HG02870 (cell line): ENCODE data around the gene NAPG.
"Not testable (repeated sequence)": the region's sequence is repeated elsewhere in the genome, so short reads cannot be mapped to it uniquely, and the experiment has no call there.

Source experiments
- ATAC-seq: cut with Tn5 transposase; IDR thresholded peaks from one replicate; pipeline ENCODE4 v1.9.1; 2021; ENCODE audit warnings: mild to moderate bottlenecking, moderate library complexity; ENCODE audit not compliant: unreplicated experiment

Gene NAPG

GRCh38 chr18:10543277-10543676 is 17.4 kb downstream of the NAPG start:
- ATAC-seq = no peak

DNA sequence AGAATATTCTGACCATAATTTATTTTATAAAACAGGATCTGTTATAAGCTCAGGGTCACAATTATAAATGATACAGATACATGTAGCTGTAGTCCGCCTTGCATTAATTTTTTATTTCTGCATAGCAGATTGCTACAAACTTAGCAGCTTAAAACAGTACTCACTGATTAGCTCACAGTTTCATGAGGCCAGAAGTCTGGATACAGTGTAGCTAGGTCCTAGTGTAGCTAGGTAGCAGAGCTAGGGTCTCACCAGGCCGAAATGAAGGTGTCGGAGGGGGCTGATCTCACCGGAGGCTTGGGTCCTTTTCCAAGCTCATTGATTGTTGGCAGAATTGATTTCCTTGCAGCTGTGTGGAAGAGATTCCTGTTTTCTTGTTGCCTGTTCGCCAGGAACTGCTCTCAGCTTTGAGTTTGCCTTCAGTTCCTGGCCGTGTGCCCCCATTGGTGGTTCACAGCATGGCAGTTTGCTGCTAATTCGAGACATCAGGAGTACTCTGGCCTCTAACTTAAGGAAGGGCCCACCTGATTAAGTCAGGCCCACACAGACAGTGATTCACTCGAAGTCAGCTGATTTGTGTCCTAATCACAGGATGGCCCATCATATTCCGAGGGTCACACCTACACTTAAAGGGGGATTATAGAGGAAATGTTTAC is 18.4 kb downstream of the NAPG start:
- ATAC-seq = no peak

GRCh38 chr18:10546557-10547300 is 20.9 kb downstream of the NAPG start:
- no peak for ATAC-seq

DNA sequence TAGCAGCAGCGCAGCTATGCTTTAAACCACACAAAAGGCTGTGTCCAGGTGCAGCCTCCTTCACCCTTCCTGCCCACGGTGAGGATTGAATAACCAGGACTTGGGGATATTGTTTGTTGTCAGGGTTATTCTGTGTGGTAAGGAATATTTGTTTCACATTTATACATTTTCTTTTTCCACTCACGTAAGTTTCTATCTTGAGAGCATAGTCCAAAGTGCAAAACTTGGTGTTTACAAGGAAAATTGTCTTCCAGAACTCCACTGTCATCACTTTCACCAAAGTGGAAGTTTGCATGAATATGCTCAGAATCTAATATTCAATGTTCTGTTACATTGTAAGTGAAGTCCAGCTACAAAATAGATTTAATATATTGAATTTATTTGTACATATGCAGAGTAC is 26.4 kb downstream of the NAPG start:
- no peak for ATAC-seq

DNA sequence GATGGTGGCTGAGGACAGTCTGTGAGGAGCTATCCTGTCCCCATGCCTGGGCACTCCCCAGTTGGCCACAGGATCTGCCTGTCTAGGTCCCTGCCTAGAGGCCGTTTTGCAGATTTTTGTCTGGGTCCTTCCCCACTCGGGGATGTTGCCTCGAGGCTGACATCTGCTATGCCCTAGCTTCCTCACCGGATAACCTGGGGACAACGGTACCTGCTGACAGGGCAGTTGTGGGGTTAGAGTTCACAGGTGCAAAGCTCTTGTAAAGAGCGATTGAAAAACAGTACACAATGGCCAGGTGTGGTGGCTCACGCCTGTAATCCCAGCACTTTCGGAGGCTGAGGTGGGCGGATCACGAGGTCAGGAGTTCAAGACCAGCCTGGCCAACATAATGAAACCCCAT is 30.4 kb downstream of the NAPG start:
- ATAC-seq = not testable (repeated sequence)

DNA sequence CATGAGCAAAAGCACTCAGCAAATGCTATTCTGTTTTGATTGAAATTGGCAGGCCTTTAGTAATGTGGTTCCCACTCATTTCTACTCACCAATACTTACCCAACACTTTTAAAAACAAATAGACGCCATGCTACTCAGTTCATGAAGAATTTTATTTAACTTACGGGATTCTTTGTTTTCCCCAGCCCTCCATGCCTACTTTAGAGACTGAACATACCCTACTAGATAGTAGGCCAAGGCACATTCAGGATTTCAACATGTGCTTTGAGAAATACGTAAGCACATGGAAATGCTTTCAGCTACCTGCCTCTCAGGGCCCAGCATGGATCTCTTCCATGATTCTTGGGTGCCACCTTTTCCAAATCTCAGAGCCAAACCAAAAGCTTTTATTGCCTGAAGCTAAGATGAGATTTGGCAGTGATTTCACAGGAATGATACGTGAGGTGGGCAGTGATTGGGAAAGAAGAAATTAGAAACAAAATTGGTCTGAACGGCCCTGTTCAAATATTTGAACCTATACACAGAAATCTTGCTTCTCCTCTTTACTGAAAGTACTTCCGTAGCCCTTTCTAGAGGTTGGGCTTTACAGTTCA is 31.4 kb downstream of the NAPG start:
- ATAC-seq = no peak

DNA sequence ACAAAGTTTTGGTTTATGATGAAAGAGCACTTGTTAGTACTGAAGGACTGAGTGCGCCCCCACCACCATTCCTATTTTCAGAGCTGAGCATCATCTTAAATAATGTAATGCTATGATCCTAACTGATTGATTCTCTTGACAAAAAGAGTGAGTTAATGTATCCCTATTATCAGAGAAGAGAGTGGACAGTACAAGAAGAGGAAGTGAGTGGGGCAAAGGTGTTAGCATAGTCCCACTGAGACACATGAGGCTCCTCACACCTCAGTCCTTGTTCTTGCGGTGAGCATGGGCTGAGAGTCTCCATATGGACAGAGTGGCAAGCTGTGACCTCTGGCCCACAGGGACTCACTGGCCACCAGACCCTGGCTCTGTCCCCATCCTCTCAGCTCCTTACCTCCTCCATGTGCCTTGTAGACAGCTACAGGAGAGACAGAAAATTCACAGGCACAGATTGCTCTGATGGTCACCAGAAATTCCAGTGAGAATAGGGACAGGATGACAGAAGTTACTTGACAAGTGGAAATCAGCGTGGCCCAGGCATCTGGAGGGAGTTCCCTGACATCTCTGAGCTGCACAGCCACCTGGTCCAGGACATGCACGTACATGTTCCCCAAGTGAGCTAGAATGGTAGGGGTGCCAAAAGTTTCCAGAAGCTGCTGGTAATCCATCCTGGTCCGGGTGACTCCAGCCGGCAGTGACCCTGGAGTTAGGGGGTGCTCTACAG is 32.6 kb downstream of the NAPG start:
- ATAC-seq = no peak

DNA sequence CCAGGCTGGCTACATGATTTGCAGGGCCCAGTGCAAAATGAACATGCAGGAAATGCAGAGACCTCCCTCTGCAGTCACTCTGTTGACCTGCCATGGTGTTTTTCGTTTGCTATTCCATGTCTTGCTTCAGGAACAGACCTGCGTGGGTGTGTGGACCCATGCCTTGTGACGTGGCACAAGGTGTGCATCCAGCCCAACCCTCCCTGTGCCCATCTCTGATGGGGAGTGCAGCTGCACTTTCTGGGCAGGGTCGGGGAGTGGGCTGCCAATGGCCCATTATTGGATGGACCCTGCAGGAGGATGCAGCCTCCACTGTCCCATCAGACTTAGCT is 33.1 kb downstream of the NAPG start:
- ATAC-seq = no peak

DNA sequence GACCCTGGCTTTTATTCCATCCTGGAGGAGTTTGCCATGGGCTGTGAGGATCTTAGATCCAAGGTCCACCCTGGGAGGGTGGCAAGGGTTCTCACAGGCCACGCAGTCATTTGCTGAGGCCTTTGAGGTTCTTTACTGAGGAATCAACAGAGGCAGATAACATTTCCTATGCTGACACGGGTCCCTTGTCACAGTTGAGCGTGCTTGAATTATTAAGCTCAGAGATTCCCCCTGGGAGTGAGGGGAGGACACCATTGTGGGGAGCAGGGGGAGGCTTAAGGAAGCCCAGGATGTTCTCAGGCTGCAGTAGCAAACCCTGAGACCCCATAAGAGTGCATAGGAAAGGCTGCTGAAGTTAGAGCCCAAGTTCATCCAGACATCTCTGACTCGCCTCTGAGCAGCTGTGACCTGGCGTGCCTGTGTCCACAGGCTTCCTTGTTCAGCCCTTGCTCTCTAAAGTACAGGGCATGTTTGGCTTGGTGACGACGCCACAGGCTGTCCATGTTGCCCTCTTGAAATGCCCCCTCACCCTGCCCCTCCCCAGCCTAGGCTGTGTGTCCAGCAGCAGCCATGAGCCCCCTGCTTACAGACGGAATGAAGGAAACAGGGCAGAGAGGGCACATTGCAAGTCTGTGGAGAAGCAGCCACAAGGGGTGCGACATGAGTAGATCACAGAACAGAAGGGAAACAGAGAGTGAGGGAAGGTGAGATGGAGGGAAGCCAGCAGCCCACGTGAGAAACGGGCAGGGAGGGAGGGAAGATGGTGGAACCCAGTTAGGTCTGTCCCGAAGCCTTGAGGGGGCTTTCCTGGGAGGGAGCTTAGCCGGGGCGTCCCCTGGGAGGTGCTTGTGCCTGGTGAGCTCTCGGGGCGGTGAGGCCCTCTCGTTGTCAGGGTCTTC is 34.0 kb downstream of the NAPG start:
- no peak for ATAC-seq

- ATAC-seq = no peak
Measured at GRCh38 chr18:10560452-10561045, 34.7 kb downstream of the NAPG start.

- ATAC-seq = no peak
Measured at GRCh38 chr18:10562773-10563160, 36.9 kb downstream of the NAPG start.

- ATAC-seq = no peak
Measured at GRCh38 chr18:10563886-10564285, 38.1 kb downstream of the NAPG start.

DNA sequence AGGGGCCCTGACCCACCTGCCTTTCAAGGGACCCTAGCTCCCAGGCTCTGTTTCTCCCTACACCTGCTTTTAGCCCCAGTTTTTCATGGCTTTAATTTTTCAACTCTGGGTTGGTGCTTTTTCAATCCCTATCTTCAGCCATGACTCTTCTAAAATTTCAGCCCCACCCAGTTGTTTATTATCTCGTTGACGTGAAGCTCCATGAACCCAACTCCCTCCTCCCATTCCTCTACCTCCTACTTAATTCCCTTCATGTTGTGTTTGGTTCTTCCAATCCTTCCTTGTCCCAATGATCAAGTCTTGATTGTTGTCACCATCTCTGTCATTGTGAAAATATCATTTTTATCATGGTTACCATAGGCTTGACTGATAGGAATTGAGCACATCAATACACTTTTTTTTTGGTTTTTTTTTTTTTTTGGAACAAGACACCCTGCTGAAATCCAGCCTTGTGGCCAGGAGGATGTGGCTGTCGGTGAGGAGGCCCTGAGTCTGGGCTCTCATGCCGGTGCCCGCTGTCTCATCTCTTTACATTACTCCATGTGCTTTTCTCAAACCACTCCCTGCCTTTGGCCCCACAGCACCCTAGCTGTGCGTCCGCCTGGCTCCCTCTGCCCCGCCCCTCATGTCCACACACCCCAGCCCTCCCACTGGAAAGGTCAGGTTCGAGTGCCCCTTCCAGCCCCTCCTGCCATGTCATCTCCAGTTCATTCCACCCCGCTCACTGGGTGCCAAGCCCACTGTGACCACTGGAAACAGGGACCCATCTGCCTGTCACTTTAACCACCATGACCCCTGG is 39.3 kb downstream of the NAPG start:
- no peak for ATAC-seq

DNA sequence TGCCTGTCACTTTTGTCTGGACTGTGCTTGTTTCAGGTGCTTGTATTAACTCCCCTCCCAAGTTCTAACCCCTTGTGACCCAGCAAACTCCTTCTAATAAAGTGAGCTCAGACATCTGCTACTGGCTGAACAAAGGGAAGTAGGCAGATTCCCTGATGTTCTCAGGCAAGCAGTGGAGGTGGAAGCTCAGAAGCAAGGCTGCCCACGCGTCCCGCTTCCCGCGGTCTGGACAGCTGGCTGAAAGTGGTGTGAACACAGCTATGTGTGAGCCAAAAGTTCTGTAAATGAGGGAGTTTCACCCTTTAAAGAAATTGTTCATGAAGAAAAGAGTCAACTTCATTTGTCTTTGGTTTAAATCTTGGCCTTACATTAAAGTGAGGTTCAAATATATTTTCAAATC is 40.0 kb downstream of the NAPG start:
- no peak for ATAC-seq

DNA sequence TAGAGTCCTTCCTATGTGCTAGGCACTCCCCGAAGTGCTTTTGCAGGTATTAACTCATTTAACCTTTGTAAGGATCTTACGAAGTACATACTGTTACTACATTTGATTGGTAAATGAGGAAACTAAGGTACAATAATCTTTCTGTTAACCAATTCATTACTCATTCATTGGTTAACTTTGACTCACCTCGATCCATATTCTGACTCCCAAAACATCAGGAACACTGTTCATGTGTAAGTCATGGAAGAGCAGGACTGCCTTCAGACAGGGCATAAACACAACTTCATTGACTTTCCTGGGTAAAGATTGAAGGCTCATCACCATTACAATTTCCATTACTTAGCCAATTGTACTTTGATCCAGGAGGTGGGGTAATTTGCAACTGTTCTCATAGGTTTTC is 40.6 kb downstream of the NAPG start:
- no peak for ATAC-seq

DNA sequence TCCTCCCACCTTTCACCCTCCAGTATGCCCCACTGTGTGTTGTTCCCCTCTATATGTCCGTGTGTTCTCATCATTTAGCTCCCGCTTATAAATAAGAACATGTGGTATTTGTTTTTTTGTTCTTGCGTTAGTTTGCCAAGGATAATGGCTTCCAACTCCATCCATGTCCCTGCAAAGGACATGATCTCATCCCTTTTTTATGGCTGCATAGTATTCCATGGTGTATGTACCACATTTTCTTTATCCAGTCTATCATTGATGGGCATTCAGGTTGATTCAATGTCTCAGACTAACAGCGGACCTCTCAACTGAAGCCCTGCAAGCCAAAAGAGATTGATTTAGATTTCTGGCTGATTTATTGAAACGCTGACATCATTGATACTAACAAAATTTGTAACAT is 44.1 kb downstream of the NAPG start:
- not testable (repeated sequence) for ATAC-seq

- no peak for ATAC-seq
Measured at GRCh38 chr18:10570622-10571021, 44.8 kb downstream of the NAPG start.

DNA sequence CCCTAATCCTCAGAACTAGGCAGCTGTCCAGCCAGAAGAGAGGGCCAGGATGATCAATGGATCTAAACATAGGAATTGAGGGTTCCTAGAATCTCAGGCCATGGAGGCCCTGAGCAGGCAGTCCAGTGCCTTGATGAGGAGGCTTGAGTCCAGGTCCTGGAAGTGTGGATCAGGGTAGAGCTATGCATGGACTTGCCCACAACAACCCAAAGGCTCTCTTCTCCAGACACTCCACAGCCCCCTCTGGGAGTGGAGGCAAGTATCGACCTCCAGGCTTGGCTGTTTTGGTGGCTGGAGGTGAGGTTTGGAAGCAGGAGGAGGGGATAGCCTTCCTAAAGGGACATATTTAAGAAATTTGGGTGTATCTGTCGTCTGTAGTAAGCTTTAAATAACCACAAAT is 45.7 kb downstream of the NAPG start:
- ATAC-seq = no peak

DNA sequence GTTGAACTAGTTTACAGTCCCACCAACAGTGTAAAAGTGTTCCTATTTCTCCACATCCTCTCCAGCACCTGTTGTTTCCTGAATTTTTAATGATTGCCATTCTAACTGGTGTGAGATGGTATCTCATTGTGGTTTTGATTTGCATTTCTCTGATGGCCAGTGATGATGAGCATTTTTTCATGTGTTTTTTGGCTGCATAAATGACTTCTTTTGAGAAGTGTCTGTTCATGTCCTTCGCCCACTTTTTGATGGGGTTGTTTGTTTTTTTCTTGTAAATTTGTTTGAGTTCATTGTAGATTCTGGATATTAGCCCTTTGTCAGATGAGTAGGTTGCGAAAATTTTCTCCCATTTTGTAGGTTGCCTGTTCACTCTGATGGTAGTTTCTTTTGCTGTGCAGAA is 47.4 kb downstream of the NAPG start:
- not testable (repeated sequence) for ATAC-seq

- not testable (repeated sequence) for ATAC-seq
Measured at GRCh38 chr18:10574412-10574811, 48.6 kb downstream of the NAPG start.
